Stimulated activated naive B cell treated with anti-CD40 and anti-IgM and Interleukin-4, amounts not matched to agents 10 μg/mL and 1 μg/mL and 100 μg/mL, for 72 hours (primary cell): ENCODE results near the gene PKP1.

ENCODE experiments used
- ATAC-seq, 2 donors: fragments of 150-1000 bp; cut with Tn5 transposase; replicated peaks; 2 replicates each; pipeline ENCODE4 v1.10.0; 2021; ENCODE audit warnings: moderate library complexity in 1 of 2
- DNase-seq: peaks from one replicate; pipeline ENCODE4 v3.0.0; 2021
- H3K27ac Mint-ChIP-seq: one replicate; pipeline ENCODE4 v1.8.0; 2022; ENCODE audit warnings: mild to moderate bottlenecking, mixed read lengths
- H3K27me3 Mint-ChIP-seq, 2 donors: one replicate each; pipeline ENCODE4 v1.8.0; 2022; ENCODE audit warnings: mixed read lengths in 2 of 2
- H3K36me3 Mint-ChIP-seq, 2 donors: one replicate each; pipeline ENCODE4 v1.8.0; 2022; ENCODE audit warnings: mixed read lengths in 2 of 2, mild to moderate bottlenecking in 1 of 2
- H3K4me1 Mint-ChIP-seq, 2 donors: one replicate each; pipeline ENCODE4 v1.8.0; 2022; ENCODE audit warnings: mixed read lengths in 2 of 2, mild to moderate bottlenecking in 1 of 2
- H3K4me3 Mint-ChIP-seq, 2 donors: one replicate each; pipeline ENCODE4 v1.8.0; 2022; ENCODE audit warnings: mild to moderate bottlenecking in 2 of 2, mixed read lengths in 2 of 2, moderate library complexity in 1 of 2
- H3K9me3 Mint-ChIP-seq, 2 donors: one replicate each; pipeline ENCODE4 v1.8.0; 2022; ENCODE audit warnings: mixed read lengths in 2 of 2, mild to moderate bottlenecking in 1 of 2

Gene PKP1

GRCh38 chr1:201330541-201330940 is 47.2 kb downstream of the PKP1 start:
- H3K9me3 Mint-ChIP-seq, result no peaks in the 10 kb centered on the region
- DNase-seq (no peak), ATAC-seq (no peak)
- no peak overlapping the region for H3K27ac Mint-ChIP-seq
- no peak overlapping the region for H3K4me3 Mint-ChIP-seq
- H3K27me3 Mint-ChIP-seq, result peaks cover 0 to 3% of the 10 kb centered on the region in 2 donors
- H3K36me3 Mint-ChIP-seq, result no peaks in the 10 kb centered on the region
- H3K4me1 Mint-ChIP-seq, result no peaks in the 10 kb centered on the region

DNA sequence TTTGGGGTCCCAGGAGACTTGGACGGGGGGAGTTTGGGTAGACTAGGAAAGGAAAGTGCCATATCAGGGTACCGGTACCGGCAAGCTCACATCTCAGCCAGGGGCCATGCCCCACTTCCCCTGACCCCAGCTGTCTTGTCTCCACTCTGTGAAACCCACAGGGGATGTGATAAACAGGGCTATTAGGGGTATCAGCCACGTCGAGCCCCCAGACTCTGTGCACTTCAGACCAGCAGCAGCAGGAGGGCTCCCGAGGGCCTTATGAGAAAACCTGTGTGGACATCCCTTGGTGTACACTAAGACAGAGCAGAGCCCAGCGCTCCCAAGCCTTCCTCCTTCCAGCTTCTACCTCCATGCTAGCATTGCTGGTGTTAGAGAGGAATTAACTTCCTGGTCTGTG is 47.9 kb downstream of the PKP1 start:
- peaks cover 2 to 3% of the 10 kb centered on the region in 2 donors for H3K27me3 Mint-ChIP-seq

DNA sequence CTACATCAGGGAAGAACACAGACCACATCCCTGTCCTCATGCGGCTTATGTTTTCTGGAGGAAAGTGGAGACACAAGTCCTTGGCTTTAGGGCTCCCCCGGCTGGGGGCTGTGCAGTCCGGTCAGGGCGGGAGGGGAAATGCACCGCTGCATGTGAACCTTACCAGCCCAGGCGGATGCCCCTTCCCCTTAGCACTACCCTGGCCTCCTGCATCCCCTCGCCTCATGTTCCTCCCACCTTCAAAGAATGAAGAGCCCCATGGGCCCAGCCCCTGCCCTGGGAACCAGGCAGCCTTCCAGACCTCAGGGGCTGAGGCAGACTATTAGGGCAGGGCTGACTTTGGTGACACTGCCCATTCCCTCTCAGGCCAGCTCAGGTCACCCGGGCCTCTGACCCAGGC is 48.7 kb downstream of the PKP1 start:
- ATAC-seq (no peak), DNase-seq (no peak)
- peaks cover 3 to 9% of the 10 kb centered on the region in 2 donors for H3K27me3 Mint-ChIP-seq
- no peaks in the 10 kb centered on the region for H3K4me1 Mint-ChIP-seq
- H3K36me3 Mint-ChIP-seq, result no peaks in the 10 kb centered on the region
- no peak overlapping the region for H3K4me3 Mint-ChIP-seq
- H3K9me3 Mint-ChIP-seq, result no peaks in the 10 kb centered on the region
- no peak overlapping the region for H3K27ac Mint-ChIP-seq

More for the DNA sequence above, 47.9 kb downstream of the PKP1 start:
- ATAC-seq, result no peak
- Mint-ChIP-seq H3K9me3 (no peaks in the 10 kb centered on the region), H3K4me1 (no peaks in the 10 kb centered on the region), H3K27ac (no peak overlapping the region), H3K36me3 (no peaks in the 10 kb centered on the region), H3K4me3 (no peak overlapping the region)
- no peak for DNase-seq

DNA sequence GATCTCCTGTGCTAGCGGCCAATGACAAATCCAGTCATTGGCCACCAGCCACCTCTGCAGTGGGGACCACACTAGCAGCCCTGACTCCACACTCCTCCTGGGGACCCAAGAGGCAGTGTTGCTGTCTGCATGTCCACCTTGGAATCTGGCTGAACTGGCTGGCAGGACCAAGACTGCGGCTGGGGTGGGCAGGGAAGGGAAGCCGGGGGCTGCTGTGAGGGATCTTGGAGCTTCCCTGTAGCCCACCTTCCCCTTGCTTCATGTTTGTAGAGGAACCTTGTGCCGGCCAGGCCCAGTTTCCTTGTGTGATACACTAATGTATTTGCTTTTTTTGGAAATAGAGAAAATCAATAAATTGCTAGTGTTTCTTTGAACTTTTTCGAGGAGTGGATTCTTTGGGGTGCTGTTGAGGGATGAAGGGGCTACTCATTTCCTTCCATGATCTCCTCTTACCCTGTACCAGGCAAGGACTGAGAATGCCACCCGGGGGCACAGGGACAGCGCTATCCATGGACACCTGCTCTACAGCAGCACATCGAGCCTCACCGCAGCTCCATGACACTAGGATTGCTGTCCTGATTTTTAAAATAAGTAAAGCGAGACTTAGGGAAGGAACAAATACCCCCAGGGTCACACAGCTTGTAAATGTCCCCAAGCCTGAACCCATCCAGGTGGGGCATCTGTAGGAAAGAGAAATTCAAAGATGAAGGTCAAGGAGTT is 49.5 kb downstream of the PKP1 start:
- H3K27ac Mint-ChIP-seq, result no peak overlapping the region
- DNase-seq (no peak), ATAC-seq (no peak)
- H3K27me3 Mint-ChIP-seq, result peaks cover 3 to 14% of the 10 kb centered on the region in 2 donors
- H3K4me1 Mint-ChIP-seq, result no peaks in the 10 kb centered on the region
- H3K36me3 Mint-ChIP-seq, result no peaks in the 10 kb centered on the region
- no peaks in the 10 kb centered on the region for H3K9me3 Mint-ChIP-seq
- H3K4me3 Mint-ChIP-seq, result no peak overlapping the region

DNA sequence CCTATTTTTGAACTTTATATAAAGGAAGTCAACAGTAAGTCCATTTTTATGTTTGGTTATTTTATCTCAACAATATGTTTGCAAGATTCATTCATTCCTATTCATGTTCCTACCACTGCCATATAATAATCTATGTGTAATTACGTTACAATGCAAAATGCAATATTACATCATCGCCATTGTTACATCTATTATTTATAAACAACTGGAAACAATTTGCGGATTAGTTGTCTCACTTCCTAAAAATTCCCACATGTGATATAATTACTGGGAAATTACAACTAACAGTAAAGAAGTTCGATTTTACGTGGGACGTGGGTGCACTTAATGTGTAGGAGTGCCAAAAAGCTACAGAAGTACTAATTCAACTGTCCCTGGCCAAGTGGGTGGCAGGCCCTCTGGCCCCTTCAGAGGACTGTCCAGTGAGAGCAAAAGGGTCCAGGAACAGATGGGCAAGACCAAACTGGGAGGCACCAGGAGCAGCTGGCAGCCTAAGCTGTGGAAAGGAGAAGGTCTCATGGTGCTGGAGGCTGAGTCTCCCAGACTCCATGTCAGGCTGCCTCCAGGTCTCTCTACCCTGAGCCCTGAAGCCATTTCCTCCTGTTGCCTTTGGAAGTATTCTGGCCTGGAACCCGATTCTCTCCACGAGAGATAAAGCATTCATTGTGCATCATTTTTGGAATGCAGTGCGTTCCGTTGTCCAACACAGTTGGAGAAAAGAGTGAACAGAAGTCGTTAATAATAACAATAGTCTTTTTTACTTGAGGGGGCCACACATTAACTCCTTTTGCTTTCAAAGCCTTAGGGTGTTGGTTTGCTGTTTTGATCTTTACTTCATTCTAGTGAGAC is 51.2 kb downstream of the PKP1 start:
- Mint-ChIP-seq H3K27ac (no peak overlapping the region), H3K4me1 (no peaks in the 10 kb centered on the region), H3K36me3 (no peaks in the 10 kb centered on the region), H3K27me3 (peaks cover 8 to 14% of the 10 kb centered on the region in 2 donors), H3K9me3 (no peaks in the 10 kb centered on the region), H3K4me3 (no peak overlapping the region)
- ATAC-seq, result no peak
- DNase-seq, result no peak

DNA sequence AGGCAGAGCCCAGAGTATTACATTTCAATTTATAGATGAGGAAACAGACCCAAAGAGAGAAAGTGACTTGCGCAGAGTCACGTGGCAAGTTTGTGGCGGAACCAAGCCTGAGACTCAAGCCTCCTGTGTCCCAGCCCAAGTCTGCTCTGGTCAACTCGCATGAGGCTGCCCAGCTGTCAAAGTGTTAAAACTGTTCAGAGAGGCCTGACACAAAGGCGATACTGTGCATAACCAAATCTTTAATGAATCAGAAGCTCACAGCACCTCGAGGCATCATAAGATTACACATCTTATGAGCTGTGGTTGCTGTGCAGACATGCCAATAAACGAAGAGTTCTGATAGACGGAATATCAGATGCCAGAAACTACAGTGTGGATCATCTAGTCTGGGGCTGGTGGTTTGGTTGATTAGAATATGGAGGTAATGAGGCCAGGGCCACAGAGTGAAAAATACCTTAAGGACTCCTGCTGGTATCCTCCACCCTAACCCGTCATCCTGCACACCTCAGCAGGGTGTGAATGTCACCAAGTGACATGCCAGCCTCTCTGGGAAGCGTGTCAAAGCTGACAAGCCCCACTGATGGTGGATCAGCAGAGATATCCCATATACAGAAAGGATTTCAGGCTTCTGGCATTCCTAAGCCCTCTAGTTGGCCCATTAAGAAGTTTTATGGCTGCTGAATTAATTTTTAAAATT is 52.0 kb downstream of the PKP1 start:
- no peak for DNase-seq
- no peak overlapping the region for H3K27ac Mint-ChIP-seq
- no peaks in the 10 kb centered on the region for H3K4me1 Mint-ChIP-seq
- H3K36me3 Mint-ChIP-seq, result no peaks in the 10 kb centered on the region
- H3K4me3 Mint-ChIP-seq, result no peak overlapping the region
- no peaks in the 10 kb centered on the region for H3K9me3 Mint-ChIP-seq
- no peak for ATAC-seq
- H3K27me3 Mint-ChIP-seq, result peaks cover 8 to 14% of the 10 kb centered on the region in 2 donors

GRCh38 chr1:201335901-201336300 is 52.6 kb downstream of the PKP1 start:
- DNase-seq (no peak), ATAC-seq (no peak)
- Mint-ChIP-seq H3K9me3 (no peaks in the 10 kb centered on the region), H3K36me3 (no peaks in the 10 kb centered on the region), H3K27me3 (peaks cover 8 to 14% of the 10 kb centered on the region in 2 donors), H3K27ac (no peak overlapping the region), H3K4me1 (no peaks in the 10 kb centered on the region), H3K4me3 (no peak overlapping the region)

GRCh38 chr1:201336711-201337450 is 53.6 kb downstream of the PKP1 start:
- Mint-ChIP-seq H3K36me3 (no peaks in the 10 kb centered on the region), H3K27me3 (peaks cover 13 to 21% of the 10 kb centered on the region in 2 donors), H3K27ac (no peak overlapping the region), H3K4me1 (no peaks in the 10 kb centered on the region), H3K9me3 (peaks cover 0 to 2% of the 10 kb centered on the region in 2 donors), H3K4me3 (no peak overlapping the region)
- ATAC-seq (no peak), DNase-seq (no peak)

DNA sequence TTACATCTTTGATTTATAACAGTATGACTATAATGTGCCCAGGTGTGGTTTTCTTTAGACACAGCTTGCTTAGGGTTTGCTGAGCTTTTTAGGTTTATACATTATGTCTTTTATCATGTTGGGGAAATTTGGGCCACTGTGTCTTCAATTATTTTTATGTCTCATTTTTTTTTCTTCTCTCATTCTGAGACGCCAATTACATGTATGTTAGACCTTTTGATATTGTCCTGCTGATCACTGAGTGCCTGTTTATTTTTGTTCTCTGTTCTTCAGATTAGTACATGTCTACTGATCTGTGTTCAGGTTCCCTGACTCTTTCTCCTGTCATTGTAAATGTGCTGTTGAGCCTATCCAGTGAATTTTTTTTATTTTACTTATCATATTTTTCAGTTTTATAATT is 58.1 kb downstream of the PKP1 start:
- no peaks in the 10 kb centered on the region for H3K36me3 Mint-ChIP-seq
- peaks cover 0 to 2% of the 10 kb centered on the region in 2 donors for H3K9me3 Mint-ChIP-seq
- DNase-seq (no peak), ATAC-seq (no peak)
- no peak overlapping the region for H3K27ac Mint-ChIP-seq
- H3K27me3 Mint-ChIP-seq, result peaks cover 23 to 31% of the 10 kb centered on the region in 2 donors
- H3K4me1 Mint-ChIP-seq, result no peaks in the 10 kb centered on the region
- no peak overlapping the region for H3K4me3 Mint-ChIP-seq

GRCh38 chr1:201344206-201345080 is 61.1 kb downstream of the PKP1 start:
- H3K9me3 Mint-ChIP-seq, result peaks cover 0 to 2% of the 10 kb centered on the region in 2 donors
- no peak overlapping the region for H3K4me3 Mint-ChIP-seq
- H3K27me3 Mint-ChIP-seq, result peaks cover 38 to 39% of the 10 kb centered on the region in 2 donors
- H3K4me1 Mint-ChIP-seq, result peaks cover 0 to 2% of the 10 kb centered on the region in 2 donors
- no peak for DNase-seq
- ATAC-seq, result no peak
- H3K27ac Mint-ChIP-seq, result no peak overlapping the region
- H3K36me3 Mint-ChIP-seq, result no peaks in the 10 kb centered on the region

DNA sequence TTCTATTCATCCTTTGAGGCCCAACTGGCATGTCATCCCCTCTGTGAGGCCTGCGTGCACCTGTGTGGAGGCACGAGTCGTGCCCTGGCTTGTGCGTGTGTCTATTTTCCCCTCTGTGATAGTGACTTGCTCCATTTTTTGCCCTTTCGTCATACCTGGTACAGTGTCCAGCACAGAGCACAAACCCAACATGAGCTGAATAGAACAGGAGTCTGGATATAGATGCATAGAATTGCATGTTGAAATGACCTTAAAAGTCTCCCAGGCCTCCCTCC is 61.7 kb downstream of the PKP1 start:
- DNase-seq, result no peak
- no peak overlapping the region for H3K4me3 Mint-ChIP-seq
- H3K4me1 Mint-ChIP-seq, result peaks cover 0 to 2% of the 10 kb centered on the region in 2 donors
- H3K27me3 Mint-ChIP-seq, result peaks cover 41% of the 10 kb centered on the region in 2 donors
- no peaks in the 10 kb centered on the region for H3K36me3 Mint-ChIP-seq
- H3K27ac Mint-ChIP-seq, result no peak overlapping the region
- no peak for ATAC-seq
- peaks cover 0 to 2% of the 10 kb centered on the region in 2 donors for H3K9me3 Mint-ChIP-seq

DNA sequence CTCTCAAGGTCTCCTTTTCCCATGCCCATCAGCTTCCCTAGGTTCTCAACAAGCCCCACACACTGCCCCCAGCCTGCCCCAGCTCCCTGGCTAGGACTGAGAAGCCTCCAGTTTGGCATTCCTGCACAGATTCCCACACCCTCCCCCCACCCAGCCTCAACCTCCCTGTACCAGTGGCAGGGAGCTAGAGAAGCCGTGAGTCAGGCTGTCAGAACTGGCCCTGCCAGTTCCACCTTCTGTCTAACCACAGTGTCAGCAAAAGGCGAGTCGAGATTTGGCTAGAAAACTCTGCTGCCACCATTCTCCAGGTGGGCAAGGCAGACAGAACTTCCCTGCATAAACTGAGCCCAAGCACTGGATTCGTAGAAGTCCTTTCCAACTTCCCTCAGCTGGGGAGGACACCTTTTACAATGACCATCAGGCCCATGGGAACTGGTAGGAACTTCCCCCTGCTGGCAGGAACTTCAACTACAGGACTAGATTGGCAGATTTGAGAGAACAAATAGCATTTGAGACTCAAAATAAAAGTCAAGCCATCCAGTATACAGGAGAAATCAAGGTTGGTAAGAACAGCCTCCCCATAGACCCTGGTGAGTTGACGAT is 63.1 kb downstream of the PKP1 start:
- Mint-ChIP-seq H3K9me3 (no peaks in the 10 kb centered on the region), H3K4me1 (peaks cover 0 to 2% of the 10 kb centered on the region in 2 donors), H3K4me3 (no peak overlapping the region), H3K27me3 (peaks cover 44 to 45% of the 10 kb centered on the region in 2 donors), H3K36me3 (no peaks in the 10 kb centered on the region), H3K27ac (no peak overlapping the region)
- ATAC-seq (no peak), DNase-seq (no peak)

- ATAC-seq (no peak), DNase-seq (no peak)
- Mint-ChIP-seq H3K27ac (no peak overlapping the region), H3K9me3 (no peaks in the 10 kb centered on the region), H3K27me3 (peaks cover 44 to 45% of the 10 kb centered on the region in 2 donors), H3K4me1 (peaks cover 0 to 2% of the 10 kb centered on the region in 2 donors), H3K4me3 (no peak overlapping the region), H3K36me3 (no peaks in the 10 kb centered on the region)
Observed at GRCh38 chr1:201346987-201347386, 63.7 kb downstream of the PKP1 start.
